K562 (cell line): ENCODE data around the gene WFDC2. TPM values are rescaled to one million over a fixed set of nuclear protein-coding genes. Genes with fewer than 3 reads are reported as not detected.

Experiments used
- ATAC-seq: fragments of 200-7000 bp; cut with Tn5 transposase; 3 replicates; pipeline ENCODE4 v1.9.1; 2020; ENCODE audit warnings: moderate library complexity
- BruUV-seq: library from RNA; stranded (reverse); fragments of 400-500 nt; replicated peaks from 2 replicates; lab custom pipeline; 2021; lab: Mats Ljungman, UMichigan
- CTCF ChIA-PET: fragments of 300-600 bp; formaldehyde crosslinking; extraction: SDS; loops from one replicate; lab custom pipeline; 2021; ENCODE audit warnings: low intra/inter-chr PET ratio; lab: Yijun Ruan, JAX
- POLR2A ChIA-PET: fragments of 300-600, 350-650 bp; sonication (Branson Sonifier 250); formaldehyde crosslinking; extraction: SDS; loops from one replicate; lab custom pipeline; 2021; ENCODE audit warnings: antibody characterized with exemption, inconsistent platforms; lab: Yijun Ruan, JAX
- DNase-seq, 4 experiments: peaks; one replicate each; pipeline versions ENCODE4 v3.0.0 to v3.0.0-alpha.2; 2011 to 2018; ENCODE audit warnings: low spot score in 3 of 4, mixed read lengths in 3 of 4; ENCODE audit errors: extremely low read depth in 1 of 4
- FAIRE-seq: peaks from 2 replicates; lab custom pipeline; 2011; peaks lifted over from hg19 to GRCh38; lab: Jason Lieb, UNC
- H2AFZ ChIP-seq: 2 replicates; pipeline ENCODE4 v1.6.0; 2011; ENCODE audit warnings: low read depth, low read length, control low read depth, inconsistent platforms
- H3K27ac ChIP-seq: fragments of 200-600 bp; 3 replicates; pipeline ENCODE4 v1.8.0; 2011; ENCODE audit warnings: low read depth, mild to moderate bottlenecking, control low read depth, inconsistent platforms, low read length, moderate library complexity, mixed read lengths; ENCODE audit errors: extremely low read depth
- H3K27me3 ChIP-seq, 2 experiments: fragments of 300-600 bp in 1 of 2; 2 replicates in 1 of 2; 3 replicates in 1 of 2; pipeline versions ENCODE4 v1.6.0 to v1.8.0; 2011; ENCODE audit warnings: inconsistent platforms in 2 of 2, low read length in 2 of 2, mild to moderate bottlenecking in 1 of 2, mixed read lengths in 1 of 2, moderate library complexity in 1 of 2; ENCODE audit not compliant: control insufficient read depth in 2 of 2, insufficient read depth in 2 of 2
- H3K36me3 ChIP-seq: fragments of 300-600 bp; 3 replicates; pipeline ENCODE4 v1.8.0; 2011; ENCODE audit warnings: mild to moderate bottlenecking, low read length, inconsistent platforms; ENCODE audit not compliant: control insufficient read depth, insufficient read depth
- H3K4me1 ChIP-seq, 2 experiments: fragments of 200-600 bp in 1 of 2; replicated peaks in 1 of 2; 2 replicates in 1 of 2; 3 replicates in 1 of 2; pipeline versions ENCODE4 v1.5.1 to v1.8.0; 2011; ENCODE audit warnings: inconsistent platforms in 2 of 2, low read length in 2 of 2, mild to moderate bottlenecking in 1 of 2, mixed read lengths in 1 of 2, moderate library complexity in 1 of 2; ENCODE audit not compliant: control insufficient read depth in 2 of 2, insufficient read depth in 2 of 2
- H3K4me2 ChIP-seq: 2 replicates; pipeline ENCODE4 v1.6.1; 2011; ENCODE audit warnings: low read length, control low read depth, inconsistent platforms, mixed read lengths; ENCODE audit not compliant: insufficient read depth
- H3K4me3 ChIP-seq: fragments of 200-600 bp; sonication (generic), shearing (Covaris generic); 2 replicates; pipeline ENCODE4 v1.5.1; 2016; ENCODE audit warnings: control low read depth, inconsistent platforms
- H3K79me2 ChIP-seq: fragments of 200-600 bp; 3 replicates; pipeline ENCODE4 v1.8.0; 2011; ENCODE audit warnings: low read length, inconsistent platforms; ENCODE audit not compliant: control insufficient read depth, insufficient read depth
- H3K9ac ChIP-seq, 2 experiments: 2 replicates each; pipeline versions ENCODE4 v1.6.0 to v1.6.1; 2011; ENCODE audit warnings: low read depth in 2 of 2, low read length in 2 of 2, control low read depth in 1 of 2, inconsistent platforms in 1 of 2, mild to moderate bottlenecking in 1 of 2, mixed read lengths in 1 of 2; ENCODE audit not compliant: insufficient read depth in 1 of 2
- H3K9me1 ChIP-seq: one replicate; pipeline ENCODE4 v1.6.0; 2011; ENCODE audit warnings: inconsistent platforms, mild to moderate bottlenecking, low read length, moderate library complexity; ENCODE audit not compliant: control insufficient read depth, insufficient read depth
- H3K9me3 ChIP-seq: replicated peaks from 2 replicates; pipeline ENCODE4 v1.5.1; 2011; ENCODE audit warnings: low read depth, low read length, inconsistent platforms; ENCODE audit not compliant: control insufficient read depth, insufficient read depth
- H4K20me1 ChIP-seq: replicated peaks from 2 replicates; pipeline ENCODE4 v1.6.1; 2011; ENCODE audit warnings: low read length, inconsistent platforms, mixed read lengths; ENCODE audit not compliant: control insufficient read depth, insufficient read depth
- BRD9 ChIP-seq: fragments of 450-650 bp; IDR thresholded peaks from 2 replicates; pipeline ENCODE4 v1.6.1; 2018; ENCODE audit warnings: low read depth; ENCODE audit not compliant: partially characterized antibody
- CBFB ChIP-seq: sonication (generic); formaldehyde crosslinking; IDR thresholded peaks from 2 replicates; pipeline ENCODE4 v1.4.0; 2020; ENCODE audit warnings: mild to moderate bottlenecking, missing genetic modification reagents
- FOXK1 ChIP-seq: sonication (generic); formaldehyde crosslinking; IDR thresholded peaks from 2 replicates; pipeline ENCODE4 v1.8.0; 2022; ENCODE audit warnings: missing genetic modification reagents, mild to moderate bottlenecking, borderline replicate concordance
- HMGXB4 ChIP-seq: sonication (generic); formaldehyde crosslinking; IDR thresholded peaks from 2 replicates; pipeline ENCODE4 v1.8.1; 2023; ENCODE audit warnings: mild to moderate bottlenecking, missing genetic modification reagents
- ID3 ChIP-seq, 2 experiments: fragments of 250-450 bp in 1 of 2; fragments of 450-650 bp in 1 of 2; sonication (Bioruptor Pico) in 1 of 2; IDR thresholded peaks; 2 replicates each; pipeline versions ENCODE4 v1.6.1 to v1.8.0; 2016 to 2021; ENCODE audit warnings: mild to moderate bottlenecking in 2 of 2, moderate library complexity in 2 of 2, missing compliant biosample characterization in 1 of 2, missing genetic modification characterization in 1 of 2
- MCM5 ChIP-seq: fragments of 450-650 bp; IDR thresholded peaks from 2 replicates; pipeline ENCODE4 v1.6.1; 2016; ENCODE audit warnings: low read depth
- MEF2A ChIP-seq: IDR thresholded peaks from 2 replicates; pipeline ENCODE4 v1.6.1; 2011; ENCODE audit warnings: low read depth, mild to moderate bottlenecking, low read length, moderate library complexity; ENCODE audit not compliant: control insufficient read depth
- MYC ChIP-seq, 2 experiments: fragments of 250-450 bp in 1 of 2; sonication (Bioruptor Pico) in 1 of 2; IDR thresholded peaks; 2 replicates each; pipeline versions ENCODE4 v1.5.1 to v1.6.1; 2012 to 2021; ENCODE audit warnings: low read depth in 2 of 2, borderline replicate concordance in 1 of 2, improper control_type of control experiment in 1 of 2, low read length in 1 of 2, mild to moderate bottlenecking in 1 of 2, moderate library complexity in 1 of 2
- RAD51 ChIP-seq: fragments of 450-650 bp; IDR thresholded peaks from 2 replicates; pipeline ENCODE4 v1.7.1; 2016; ENCODE audit warnings: low read depth, mild to moderate bottlenecking, borderline replicate concordance
- RBM39 ChIP-seq: fragments of 200-400 bp; formaldehyde crosslinking; optimal IDR thresholded peaks from 2 replicates; pipeline ENCODE3; 2018; ENCODE audit warnings: low read depth, low read length
- RCOR1 ChIP-seq, 2 experiments: IDR thresholded peaks; 2 replicates each; pipeline ENCODE4 v1.6.1; 2012; ENCODE audit warnings: low read depth in 2 of 2, low read length in 2 of 2, borderline replicate concordance in 1 of 2, improper control_type of control experiment in 1 of 2
- SRSF9 ChIP-seq: fragments of 200-400 bp; formaldehyde crosslinking; IDR thresholded peaks from 2 replicates; pipeline ENCODE4 v1.6.1; 2017; ENCODE audit warnings: low read depth, low read length, borderline replicate concordance
- TEAD1 ChIP-seq, 2 experiments: fragments of 450-650 bp in 1 of 2; sonication (generic) in 1 of 2; formaldehyde crosslinking; IDR thresholded peaks; 2 replicates each; pipeline versions ENCODE4 v1.4.0 to v1.8.0; 2020 to 2022; ENCODE audit warnings: mild to moderate bottlenecking in 2 of 2, missing genetic modification reagents in 1 of 2
- YBX1 ChIP-seq: fragments of 450-650 bp; IDR thresholded peaks from 2 replicates; pipeline ENCODE4 v1.7.1; 2016; ENCODE audit warnings: mild to moderate bottlenecking
- ZKSCAN3 ChIP-seq: fragments of 250-450 bp; sonication (Bioruptor Pico); IDR thresholded peaks from 2 replicates; pipeline ENCODE4 v1.4.0; 2020
- ZNF655 ChIP-seq: fragments of 250-450 bp; sonication (Bioruptor Pico); IDR thresholded peaks from 2 replicates; pipeline ENCODE4 v1.5.0; 2021
- ZNF699 ChIP-seq: fragments of 250-450 bp; sonication (Bioruptor Pico); IDR thresholded peaks from 2 replicates; pipeline ENCODE4 v1.8.0; 2021; ENCODE audit warnings: mild to moderate bottlenecking, moderate library complexity; ENCODE audit not compliant: insufficient replicate concordance
- WGBS: fragments of 100-300 bp; shearing (Covaris generic); methylation state at CpG from one replicate; pipeline ENCODE4 v1.1.6; 2016; ENCODE audit warnings: low coverage, mixed read lengths; ENCODE audit not compliant: insufficient coverage; ENCODE audit errors: missing lambda C conversion rate; 5-methylcytosine and 5-hydroxymethylcytosine counted together
- in situ Hi-C: fragments of 300-500 bp; cut with MboI; formaldehyde crosslinking; loops from 4 replicates; pipeline ENCODE4 v1.15.0; 2018; ENCODE audit warnings: inconsistent platforms, mixed read lengths
- intact Hi-C: fragments of 100-400 bp; cut with micrococcal nuclease; formaldehyde crosslinking; loops from 2 replicates; pipeline ENCODE4 v1.14.2; 2022
- polyA plus RNA-seq, 8 experiments: library from polyadenylated mRNA; depleted of rRNA in 4 of 8; stranded (reverse) in 5 of 8; unstranded in 3 of 8; fragments of >200 nt; fragmentation: Nextera tagmentation in 2 of 8; fragmentation: Illumina TruSeq in 1 of 8; extraction: Ambion mirVana in 2 of 8; extraction: Trizol in 1 of 8; gene quantifications; 2 replicates each; pipeline versions ENCODE4 v1.2.1 to v1.2.3, GENCODE V29; 2011 to 2014; ENCODE audit warnings: inconsistent platforms in 1 of 8, missing spikeins in 1 of 8
- total RNA-seq, 7 experiments: library from RNA; depleted of rRNA in 6 of 7; stranded (reverse); fragments of >200 nt in 6 of 7; fragmentation: Illumina TruSeq in 2 of 7; extraction: Trizol in 2 of 7; gene quantifications; 2 replicates each; pipeline versions ENCODE4 v1.2.1 to v1.2.3, GENCODE V29; 2011 to 2021; ENCODE audit warnings: low replicate concordance in 1 of 7

WFDC2 gene
- total and polyA plus RNA-seq, 9 of the 15 experiments (the other 6 are each of a cell fraction or from before 2014, with no cell fraction given): not detected

DNA sequence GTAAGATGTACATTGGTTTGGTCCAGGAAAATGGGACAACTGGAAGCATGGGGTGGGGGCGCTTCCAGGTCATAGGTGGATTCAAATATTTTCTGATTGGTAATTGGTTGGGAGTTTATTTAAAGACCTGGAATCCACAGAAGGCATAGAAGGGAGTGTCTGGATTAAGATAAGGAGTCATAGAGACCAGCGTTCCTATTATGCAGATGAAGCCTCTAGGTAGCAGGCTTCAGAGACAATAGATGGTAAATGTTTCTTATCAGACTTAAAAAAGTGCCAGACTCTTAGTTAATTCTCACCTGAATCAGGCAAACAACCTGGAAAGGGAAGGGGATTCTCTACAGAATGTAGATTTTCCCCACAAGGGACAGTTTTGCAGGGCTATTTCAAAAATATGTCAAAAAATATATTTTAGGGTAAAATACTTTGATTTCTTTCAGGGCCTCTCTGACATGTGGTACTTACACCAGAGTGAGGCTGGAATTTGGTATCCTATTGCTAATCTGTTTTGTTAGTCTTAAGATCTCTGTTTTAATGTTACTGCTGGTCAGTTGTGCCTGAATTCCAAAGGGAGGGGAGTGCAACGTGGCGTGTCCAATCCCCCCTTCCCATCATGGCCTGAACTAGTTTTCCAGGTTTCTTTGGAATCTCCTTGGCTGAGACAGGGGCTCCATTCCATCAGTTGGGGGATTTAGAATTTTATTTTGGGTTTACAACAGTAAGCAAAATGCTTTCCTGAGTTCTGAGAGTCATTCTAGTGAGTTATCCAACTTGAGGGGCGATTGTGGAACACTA, 28.5 kb upstream of the WFDC2 start (continued):
- TF ChIP-seq ZKSCAN3 (CRISPR knock-in tag): no peak
- TF ChIP-seq SRSF9: no peak
- TF ChIP-seq MYC (IDR thresholded peaks at IDR 0.05; ENCODE audit: low read depth, low read length): no peak
- TF ChIP-seq MYC (CRISPR knock-in tag; IDR thresholded peaks at IDR 0.05; ENCODE audit: borderline replicate concordance, low read depth): no peak

- 0 out of 5 replicates have a peak, but pooled peaks cover 0 to 4% of the 10 kb centered on the region in 2 experiments for H3K27me3 ChIP-seq
- no peaks in the 10 kb centered on the region for H3K9me1 ChIP-seq
- H3K79me2 ChIP-seq: no peaks in the 10 kb centered on the region
- no peaks in the 10 kb centered on the region for H3K36me3 ChIP-seq
- no peak overlapping the region for H3K27ac ChIP-seq
- no peaks in the 10 kb centered on the region for H3K9me3 ChIP-seq
- no peak overlapping the region for H3K4me2 ChIP-seq
- CTCF ChIA-PET: no interaction called here
- FAIRE-seq: no peak
- intact Hi-C loops: no loop called here
- H3K4me1 ChIP-seq: peaks cover 3 to 4% of the 10 kb centered on the region in 2 experiments; a peak in 1 of 5 replicates
- no peak for ATAC-seq
- no peak overlapping the region for H3K4me3 ChIP-seq
- WGBS: 0% methylated on average over 1 of the region's 1 CpG
- no peak overlapping the region for H2AFZ ChIP-seq
- in situ Hi-C loops: no loop called here
- no peaks in the 10 kb centered on the region for H4K20me1 ChIP-seq
- DNase-seq: no peak
- H3K9ac ChIP-seq: no peak overlapping the region
- POLR2A ChIA-PET: no interaction called here
- BruUV-seq: no TSS peak
- TF ChIP-seq RCOR1 (IDR thresholded peaks at IDR 0.05; ENCODE audit: borderline replicate concordance in 1 of 2, low read depth in 2 of 2, low read length in 2 of 2): no peak
- no peak for TF ChIP-seq CBFB (CRISPR knock-in tag)
- no peak for TF ChIP-seq ID3 (CRISPR knock-in tag; IDR thresholded peaks at IDR 0.05)
- no peak for TF ChIP-seq ID3 (tag; IDR thresholded peaks at IDR 0.05)
- no peak for TF ChIP-seq RBM39
- TF ChIP-seq RAD51: no peak
- TF ChIP-seq MCM5: no peak
- no peak for TF ChIP-seq TEAD1 (CRISPR knock-in tag; IDR thresholded peaks at IDR 0.05)
- TF ChIP-seq BRD9: no peak
- no peak for TF ChIP-seq ZNF655 (CRISPR knock-in tag)
- no peak for TF ChIP-seq MEF2A
- TF ChIP-seq ZNF699 (CRISPR knock-in tag): no peak
- no peak for TF ChIP-seq HMGXB4
- TF ChIP-seq FOXK1 (CRISPR knock-in tag): no peak
- no peak for TF ChIP-seq YBX1
These were observed 27.8 kb upstream of the WFDC2 start for GRCh38 chr20:45441746-45442145.
